ENCODE data around the gene TYR. TPM values are rescaled to one million over a fixed set of nuclear protein-coding genes. Genes with fewer than 3 reads are reported as not detected.

Gene TYR
- total RNA-seq, 4 donors from 2014 or later, result 4.2 to 11.4 (median 10.9) TPM

DNA sequence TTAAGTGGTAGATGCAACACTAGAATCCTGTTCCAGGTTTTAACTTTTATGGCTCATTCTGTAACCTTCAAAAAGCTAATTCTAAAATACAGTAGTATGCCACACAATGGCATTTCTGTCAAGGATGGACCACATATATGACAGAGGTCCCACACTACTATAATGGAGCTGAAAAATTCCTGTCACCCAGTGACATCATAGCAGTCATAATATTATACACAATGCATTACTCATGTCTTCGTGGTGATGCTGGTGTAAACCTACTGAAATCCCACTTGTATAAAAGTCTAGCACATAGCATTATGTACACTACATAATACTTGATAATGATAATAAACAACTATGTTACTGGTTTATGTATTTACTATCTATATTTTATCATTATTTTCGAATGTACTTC is 12.1 kb downstream of the TYR start:
- 75 to 78% methylated on average over 2 of the region's 2 CpGs for WGBS, 2 donors
- TF ChIP-seq POLR2A (IDR thresholded peaks at IDR 0.05), result no peak
- no peak for TF ChIP-seq CTCF (IDR thresholded peaks at IDR 0.05)
- no peak for DNase-seq (ENCODE audit: low spot score in 2 of 2)
- intact Hi-C loops (cut with DNase I; ENCODE audit: low total_unique reads), result no loop called here
- no peak overlapping the region for H3K4me3 ChIP-seq (ENCODE audit: low read depth, poor library complexity, severe bottlenecking)

GRCh38 chr11:89201138-89201537 is 23.5 kb downstream of the TYR start:
- intact Hi-C loops (cut with DNase I; ENCODE audit: low total_unique reads), result no loop called here
- TF ChIP-seq CTCF (IDR thresholded peaks at IDR 0.05) (no peak), POLR2A (IDR thresholded peaks at IDR 0.05) (no peak)
- WGBS, 2 donors, result 44 to 46% methylated on average over 1 of the region's 1 CpG
- DNase-seq (ENCODE audit: low spot score in 2 of 2), result no peak
- H3K4me3 ChIP-seq (ENCODE audit: low read depth, poor library complexity, severe bottlenecking), result no peak overlapping the region

GRCh38 chr11:89203814-89204213 is 26.1 kb downstream of the TYR start:
- DNase-seq (ENCODE audit: low spot score in 2 of 2), result no peak
- intact Hi-C loops (cut with DNase I; ENCODE audit: low total_unique reads), result no loop called here
- H3K4me3 ChIP-seq (ENCODE audit: low read depth, poor library complexity, severe bottlenecking), result no peak overlapping the region
- TF ChIP-seq CTCF (IDR thresholded peaks at IDR 0.05) (no peak), POLR2A (IDR thresholded peaks at IDR 0.05) (no peak)

DNA sequence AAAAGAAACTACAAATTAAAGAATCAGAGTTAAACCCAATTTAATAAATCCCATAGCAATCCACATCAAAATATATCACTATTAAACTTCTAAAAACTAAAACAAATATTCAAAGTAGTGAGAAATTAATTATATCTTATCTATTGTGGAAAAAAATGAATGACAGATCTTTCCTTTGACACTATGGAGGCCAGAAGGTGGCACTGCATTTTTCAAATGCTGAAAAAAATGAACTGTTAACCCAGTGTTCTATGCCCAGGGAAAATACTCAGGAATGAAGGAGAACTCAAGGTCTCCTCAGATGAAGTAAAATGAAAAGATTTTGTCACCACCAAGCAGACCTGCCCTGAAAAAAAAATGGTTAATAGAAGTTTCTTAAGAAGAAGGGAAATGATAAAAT is 27.7 kb downstream of the TYR start:
- intact Hi-C loops (cut with DNase I; ENCODE audit: low total_unique reads), result no loop called here
- no peak for DNase-seq (ENCODE audit: low spot score in 2 of 2)
- no peak for TF ChIP-seq CTCF (IDR thresholded peaks at IDR 0.05)
- TF ChIP-seq POLR2A (IDR thresholded peaks at IDR 0.05), result no peak
- H3K4me3 ChIP-seq (ENCODE audit: low read depth, poor library complexity, severe bottlenecking), result no peak overlapping the region

DNA sequence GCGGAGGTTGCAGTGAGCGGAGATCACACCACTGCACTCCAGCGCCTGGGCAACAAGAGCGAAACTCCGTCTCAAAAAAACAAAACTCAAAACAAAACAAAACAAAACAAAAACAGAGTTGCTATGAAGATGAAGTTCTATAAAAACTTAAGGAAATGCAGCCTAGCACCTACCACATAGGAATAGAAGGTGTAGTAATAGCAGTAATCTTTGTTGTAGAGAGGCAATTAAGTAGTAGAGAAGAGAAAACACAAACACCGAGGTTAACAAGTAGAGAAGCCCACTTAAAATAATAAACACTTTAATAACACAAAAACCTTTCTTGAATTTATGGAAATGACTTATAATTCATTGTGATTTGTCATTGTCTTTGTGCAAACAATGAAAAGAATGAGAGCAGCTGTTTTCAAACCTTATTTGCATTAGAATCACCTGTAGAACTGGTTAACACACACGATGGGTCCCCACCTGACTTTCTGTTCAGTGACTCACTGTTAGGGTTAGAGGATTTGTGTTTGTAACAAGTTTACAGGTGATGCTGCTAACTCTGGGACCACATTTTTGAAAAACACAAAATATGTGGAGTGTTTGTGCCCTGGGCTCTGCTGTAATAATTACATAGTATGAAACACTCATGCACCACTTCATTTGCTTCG is 43.1 kb downstream of the TYR start:
- TF ChIP-seq POLR2A (IDR thresholded peaks at IDR 0.05) (no peak), CTCF (IDR thresholded peaks at IDR 0.05) (no peak)
- intact Hi-C loops (cut with DNase I; ENCODE audit: low total_unique reads), result no loop called here
- no peak overlapping the region for H3K4me3 ChIP-seq (ENCODE audit: low read depth, poor library complexity, severe bottlenecking)
- DNase-seq (ENCODE audit: low spot score in 2 of 2), result no peak
- 73 to 77% methylated on average over 8 of the region's 8 CpGs for WGBS, 2 donors

GRCh38 chr11:89235083-89235482 is 57.4 kb downstream of the TYR start:
- 55 to 65% methylated on average over 1 of the region's 1 CpG for WGBS, 2 donors
- intact Hi-C loops (cut with DNase I; ENCODE audit: low total_unique reads), result no loop called here
- no peak for TF ChIP-seq CTCF (IDR thresholded peaks at IDR 0.05)
- no peak for TF ChIP-seq POLR2A (IDR thresholded peaks at IDR 0.05)
- no peak for DNase-seq (ENCODE audit: low spot score in 2 of 2)
- no peak overlapping the region for H3K4me3 ChIP-seq (ENCODE audit: low read depth, poor library complexity, severe bottlenecking)
